ENCODE measurements around the gene ITGA1.

The ITGA1 gene

DNA sequence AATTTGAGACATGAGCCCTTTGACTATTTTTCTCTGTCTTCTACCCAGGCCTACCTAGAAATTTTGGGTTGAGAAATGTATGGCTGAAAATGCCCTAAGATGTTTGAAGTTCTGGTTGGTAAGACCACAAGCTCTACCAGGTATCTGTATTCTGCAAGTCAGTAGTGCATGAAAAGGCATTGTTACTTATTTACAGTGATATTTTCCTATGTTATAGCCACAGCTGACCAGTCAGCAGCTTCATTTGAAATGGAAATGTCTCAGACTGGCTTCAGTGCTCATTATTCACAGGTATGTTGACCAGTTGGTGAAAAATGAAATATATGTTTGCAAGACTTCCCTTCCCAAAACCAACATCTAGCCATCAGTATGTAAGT, 109.5 kb downstream of the ITGA1 start:
- DNase-seq (ENCODE audit: low read depth): no peak

DNA sequence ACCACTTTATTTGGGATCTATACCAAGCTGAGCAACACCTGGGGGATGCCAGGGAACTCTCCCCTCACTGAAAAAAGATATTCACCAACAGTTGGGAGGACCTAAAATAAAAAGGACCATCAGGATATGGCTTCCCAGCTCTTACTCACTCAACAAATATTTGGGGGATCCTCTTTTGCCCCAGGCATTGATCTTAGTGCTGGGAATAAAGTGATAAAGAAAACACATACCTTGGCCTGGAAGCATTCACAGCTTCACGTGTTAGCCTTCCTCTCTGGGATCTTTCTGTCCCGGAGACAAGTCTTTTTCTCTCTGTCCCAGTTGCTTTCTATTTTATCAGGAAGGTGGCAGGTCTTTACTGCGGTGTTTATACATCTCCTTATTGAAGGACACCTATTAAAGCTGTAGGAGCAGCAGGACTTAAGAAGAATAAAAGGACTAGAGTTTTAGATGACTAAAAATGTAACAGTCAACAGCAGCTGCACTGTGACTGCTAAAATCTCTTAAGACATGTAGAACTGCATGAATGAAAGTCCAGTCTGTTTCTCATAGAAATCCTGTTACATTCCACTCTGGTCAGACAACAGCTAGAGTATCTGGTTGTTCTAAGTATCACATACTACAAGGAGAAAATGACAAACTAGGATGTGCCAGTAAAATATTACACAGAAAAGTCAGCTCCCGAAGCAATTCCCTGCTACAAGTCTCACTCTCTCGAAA, 111.4 kb downstream of the ITGA1 start:
- DNase-seq (ENCODE audit: low read depth): no peak

DNA sequence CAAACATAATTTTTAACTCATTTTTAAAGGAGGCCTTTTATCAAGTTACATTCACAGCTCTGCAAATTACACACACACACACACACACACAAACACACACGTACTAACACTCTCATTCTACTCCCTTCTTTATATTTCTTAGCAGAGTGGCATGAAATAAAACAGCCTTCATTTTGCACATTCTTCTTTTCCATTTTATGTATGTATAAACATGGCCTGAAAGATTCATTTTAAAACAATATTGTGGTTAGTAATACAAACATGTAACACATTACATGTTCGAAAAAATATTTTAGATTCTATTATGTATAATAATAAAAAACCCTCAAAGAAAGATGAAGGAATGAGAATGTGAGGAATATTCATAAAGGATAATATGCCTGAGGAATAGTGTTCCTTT, 115.4 kb downstream of the ITGA1 start:
- DNase-seq (ENCODE audit: low read depth): no peak

DNA sequence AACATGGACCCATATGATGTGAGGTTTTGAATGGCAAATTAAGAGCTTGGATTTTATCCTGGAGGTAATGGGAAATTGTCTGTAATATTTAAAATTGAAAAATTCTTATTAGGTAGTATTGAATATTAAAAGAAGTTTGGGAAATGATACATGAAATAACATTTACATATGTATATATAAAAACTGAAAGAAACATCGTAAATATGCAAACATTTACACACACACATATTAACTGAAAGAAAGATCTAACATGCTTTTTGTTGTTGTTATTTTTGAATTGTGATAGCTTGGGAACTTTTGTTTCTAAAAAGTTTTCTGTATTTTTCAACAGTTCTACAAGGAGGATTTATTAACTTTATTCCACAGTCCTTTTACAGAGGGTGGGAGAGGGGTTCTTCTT, 118.6 kb downstream of the ITGA1 start:
- DNase-seq (ENCODE audit: low read depth): no peak

DNA sequence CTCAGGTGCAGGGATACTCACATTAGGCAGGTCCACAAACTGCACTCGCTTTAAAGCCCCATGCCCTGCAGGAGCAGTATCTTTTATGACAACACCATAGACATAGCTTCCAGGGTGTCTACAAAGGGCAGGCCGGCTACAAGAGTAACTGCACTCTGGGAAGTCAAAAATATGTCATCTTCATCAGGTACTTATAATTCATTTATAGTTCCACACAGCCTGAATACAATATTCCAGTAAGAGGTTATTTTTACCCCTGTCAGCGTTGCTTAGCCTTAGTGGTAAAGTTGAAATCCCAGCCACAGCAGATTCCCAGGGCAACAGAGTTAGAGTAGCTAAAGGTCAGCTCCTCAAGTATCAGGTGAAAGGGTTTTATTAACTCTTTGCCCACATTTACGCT, 119.1 kb downstream of the ITGA1 start:
- DNase-seq (ENCODE audit: low read depth): no peak

DNA sequence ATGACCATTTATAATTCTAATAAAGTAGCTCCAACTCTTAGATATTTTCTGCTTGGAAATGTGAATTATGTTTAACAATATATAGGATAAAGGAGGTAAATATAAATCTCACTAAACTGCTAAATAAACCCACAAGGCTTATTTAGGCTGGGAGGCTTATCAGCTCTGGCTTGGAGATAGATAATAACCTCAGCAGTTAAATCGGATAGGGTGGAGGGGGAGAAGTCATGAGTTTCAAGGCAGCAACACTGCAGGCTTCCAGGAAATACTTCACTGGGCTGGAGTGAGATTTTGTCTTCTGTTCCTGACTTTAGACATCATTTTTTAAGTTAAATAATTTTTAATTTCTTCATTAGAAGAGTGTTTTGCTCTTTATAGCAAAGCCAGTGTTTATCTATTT, 121.5 kb downstream of the ITGA1 start:
- no peak for DNase-seq (ENCODE audit: low read depth)

DNA sequence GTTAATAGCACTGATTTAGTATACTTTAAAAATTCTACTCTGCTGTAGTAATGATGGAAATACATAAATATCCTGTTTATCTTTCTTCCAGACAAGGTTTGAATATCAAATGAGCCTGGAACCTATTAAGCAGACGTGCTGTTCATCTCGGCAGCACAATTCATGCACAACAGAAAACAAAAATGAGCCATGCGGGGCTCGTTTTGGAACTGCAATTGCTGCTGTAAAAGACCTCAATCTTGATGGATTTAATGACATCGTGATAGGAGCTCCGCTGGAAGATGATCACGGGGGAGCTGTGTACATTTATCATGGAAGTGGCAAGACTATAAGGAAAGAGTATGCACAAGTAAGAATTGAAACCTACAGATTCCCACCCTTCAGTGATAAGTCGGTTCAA, 122.4 kb downstream of the ITGA1 start:
- no peak for DNase-seq (ENCODE audit: low read depth)

DNA sequence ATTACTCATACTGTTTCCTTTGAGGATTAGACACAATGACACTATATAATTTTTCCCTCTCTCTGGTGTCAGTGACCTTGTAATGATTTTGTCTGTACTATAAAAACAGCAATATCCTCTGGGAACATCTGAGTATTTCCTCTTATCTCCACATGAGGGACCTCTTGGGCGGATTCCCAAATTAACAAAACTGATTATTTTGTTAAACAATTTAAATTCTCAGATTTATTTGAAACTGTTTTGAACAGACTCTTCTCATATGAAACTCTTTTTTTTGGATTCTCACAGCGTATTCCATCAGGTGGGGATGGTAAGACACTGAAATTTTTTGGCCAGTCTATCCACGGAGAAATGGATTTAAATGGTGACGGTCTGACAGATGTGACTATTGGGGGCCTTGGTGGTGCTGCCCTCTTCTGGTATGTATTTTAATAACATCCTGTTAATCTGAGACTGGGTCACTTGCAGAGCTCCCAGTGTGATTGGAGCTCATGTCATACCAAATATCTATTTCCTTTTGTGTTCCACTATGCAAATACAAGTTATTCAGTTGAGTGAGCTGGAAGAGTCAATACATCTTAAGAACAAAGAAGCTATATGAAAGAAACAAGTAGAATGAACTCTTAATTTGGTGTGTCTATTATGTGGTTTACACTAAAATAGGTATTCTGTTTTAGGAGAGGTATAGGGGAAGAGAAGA, 127.6 kb downstream of the ITGA1 start:
- peak; percentile 66 for DNase-seq (ENCODE audit: low read depth)

DNA sequence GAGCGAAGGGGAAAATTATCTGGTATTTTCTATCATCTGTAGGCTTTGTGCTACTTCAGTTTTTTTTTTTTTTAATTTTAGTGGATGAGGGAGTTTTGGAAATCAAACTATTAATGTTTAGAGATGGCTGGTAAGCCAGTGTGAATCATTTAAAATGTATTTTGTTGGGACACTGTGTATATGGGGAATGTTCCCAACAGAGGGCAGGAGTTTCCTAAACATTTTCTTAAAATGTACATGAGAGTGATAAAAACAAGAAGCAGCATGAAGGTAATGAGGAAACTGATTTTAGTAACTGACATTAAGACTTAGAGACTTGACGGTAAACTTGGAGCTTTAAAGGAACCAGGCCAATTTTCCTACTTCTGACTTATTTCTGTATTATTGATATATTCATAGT, 133.2 kb downstream of the ITGA1 start:
- peak; percentile 4 for DNase-seq (ENCODE audit: low read depth)

DNA sequence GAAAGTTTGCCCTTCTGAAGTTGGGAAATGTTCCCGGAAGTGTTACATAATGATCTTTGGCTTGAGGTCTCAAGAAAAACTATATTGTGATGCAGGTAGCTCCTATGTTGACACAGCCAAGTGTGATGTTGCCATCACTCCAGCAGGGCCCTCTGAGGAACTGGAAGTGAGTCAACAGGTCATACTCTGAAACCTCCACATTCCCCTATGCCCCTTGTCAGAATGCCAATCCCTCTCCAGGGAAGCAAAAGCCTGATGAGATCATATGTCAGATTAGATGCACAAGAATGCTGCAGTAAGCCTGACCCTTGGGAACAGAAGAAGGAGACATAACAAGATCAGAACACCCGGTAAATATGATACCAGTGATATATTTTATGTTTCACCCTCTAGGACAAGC, 134.7 kb downstream of the ITGA1 start:
- peak; percentile 88 for DNase-seq (ENCODE audit: low read depth)

DNA sequence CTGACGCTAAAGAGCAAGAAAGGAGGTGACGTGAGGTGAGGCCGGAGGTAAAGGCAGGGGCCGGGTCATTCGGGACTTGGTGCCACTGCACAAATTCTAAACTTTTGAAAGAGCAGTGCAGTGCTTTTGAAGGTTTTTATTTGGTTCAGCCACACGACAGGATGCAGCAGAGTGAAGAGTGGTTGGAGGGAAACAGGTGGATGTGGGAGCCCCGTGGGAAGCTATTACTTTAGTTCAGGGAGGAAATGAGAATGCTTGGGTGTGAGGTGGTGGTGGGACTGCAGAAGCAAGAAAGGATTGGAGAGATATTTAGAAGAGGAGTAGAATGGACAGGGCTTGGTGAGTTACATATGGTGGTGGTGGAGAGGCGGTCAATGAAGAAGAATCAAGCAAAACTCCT, 136.7 kb downstream of the ITGA1 start:
- no peak for DNase-seq (ENCODE audit: low read depth)

DNA sequence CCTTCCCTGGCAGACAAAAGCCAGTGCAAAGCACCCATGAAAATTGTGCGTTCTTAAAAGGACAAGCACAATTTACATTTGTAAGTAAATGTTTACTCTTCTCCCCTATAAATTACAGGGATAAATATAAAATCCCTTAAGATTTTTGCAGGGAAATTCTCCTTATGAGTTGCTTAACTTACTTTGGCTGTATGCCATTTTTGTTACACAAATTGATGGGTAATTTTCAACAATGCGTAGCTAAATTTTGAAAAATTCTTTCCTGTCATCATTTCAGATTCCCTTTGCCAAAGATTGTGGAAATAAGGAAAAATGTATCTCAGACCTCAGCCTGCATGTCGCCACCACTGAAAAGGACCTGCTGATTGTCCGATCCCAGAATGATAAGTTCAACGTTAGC, 137.3 kb downstream of the ITGA1 start:
- peak; percentile 39 for DNase-seq (ENCODE audit: low read depth)

DNA sequence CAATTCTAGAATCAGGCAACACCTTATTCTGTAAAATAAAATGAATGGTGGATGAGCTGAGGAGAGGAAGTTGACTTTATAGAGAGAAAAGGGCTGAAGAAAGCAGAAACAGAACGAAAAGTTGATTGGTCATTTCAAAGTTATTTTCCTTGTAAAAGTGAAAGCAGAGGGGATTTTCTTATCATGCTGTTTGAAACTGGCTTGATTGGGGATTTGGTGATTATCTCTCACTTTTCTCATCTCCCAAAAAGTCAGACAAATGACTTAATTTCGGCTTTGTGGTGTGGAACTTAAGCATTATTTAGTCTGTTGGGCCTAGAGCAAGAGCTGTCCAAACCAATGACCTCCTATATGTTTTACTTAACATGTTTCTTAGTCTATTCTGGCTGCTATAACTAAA, 141.0 kb downstream of the ITGA1 start:
- no peak for DNase-seq (ENCODE audit: low read depth)

DNA sequence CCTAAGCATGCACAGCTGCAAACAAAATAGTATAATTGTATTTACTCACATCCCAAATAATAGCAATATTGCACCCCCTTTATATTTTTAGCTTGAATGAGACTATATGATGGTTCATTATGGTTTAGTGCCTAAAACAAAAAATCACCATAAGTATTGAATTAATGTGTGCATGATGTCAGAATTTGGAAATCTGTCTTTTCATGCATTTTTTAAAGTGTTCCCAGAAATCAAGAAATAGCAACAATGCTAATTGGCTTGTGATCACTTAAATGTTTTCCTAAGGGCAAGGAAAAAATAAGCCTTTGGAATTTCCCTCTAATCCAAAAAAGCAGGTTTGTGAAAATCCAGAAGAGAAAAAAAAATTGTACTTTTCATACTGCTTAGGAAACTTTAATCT, 150.5 kb downstream of the ITGA1 start:
- DNase-seq (ENCODE audit: low read depth): no peak

DNA sequence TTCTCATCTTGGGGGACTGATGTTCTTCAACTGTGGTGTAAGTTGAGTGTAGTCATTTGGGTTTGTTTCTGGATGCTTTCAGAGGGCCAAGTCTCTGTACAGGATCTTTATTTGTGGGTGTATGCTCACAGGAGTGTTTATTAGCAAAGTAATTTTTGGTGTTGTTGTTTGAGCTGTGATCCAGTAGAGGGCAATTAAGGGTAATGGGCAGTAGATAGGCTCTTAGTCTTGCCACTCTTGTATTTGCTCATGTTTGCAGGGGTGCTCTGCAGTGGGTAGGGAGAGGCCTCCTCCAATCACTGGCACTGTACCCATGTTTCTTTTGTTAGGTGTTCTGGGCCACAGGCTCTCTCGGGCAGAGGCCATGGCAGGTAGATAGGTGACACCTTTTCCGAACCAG, 155.6 kb downstream of the ITGA1 start:
- no peak for DNase-seq (ENCODE audit: low read depth)

DNA sequence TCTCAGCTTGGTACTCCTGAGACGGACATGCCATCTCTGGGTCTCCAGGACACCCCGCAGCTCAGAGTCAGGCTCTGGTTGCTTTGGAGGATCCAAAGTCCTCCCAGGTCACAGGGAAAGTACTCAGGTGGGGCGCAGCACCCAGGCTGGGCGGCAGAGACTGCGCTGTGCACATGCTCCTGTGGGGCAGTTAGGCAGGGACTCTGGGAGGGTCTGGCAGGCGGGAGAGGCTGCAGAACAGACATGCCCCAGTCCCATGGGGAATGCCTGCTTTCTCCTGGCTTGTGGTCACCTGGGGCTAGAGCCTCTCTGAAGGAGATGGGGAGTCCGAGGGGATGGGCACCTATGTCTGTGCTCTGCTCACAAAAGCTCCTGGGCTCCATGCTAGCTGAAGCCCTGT, 156.1 kb downstream of the ITGA1 start:
- no peak for DNase-seq (ENCODE audit: low read depth)

DNA sequence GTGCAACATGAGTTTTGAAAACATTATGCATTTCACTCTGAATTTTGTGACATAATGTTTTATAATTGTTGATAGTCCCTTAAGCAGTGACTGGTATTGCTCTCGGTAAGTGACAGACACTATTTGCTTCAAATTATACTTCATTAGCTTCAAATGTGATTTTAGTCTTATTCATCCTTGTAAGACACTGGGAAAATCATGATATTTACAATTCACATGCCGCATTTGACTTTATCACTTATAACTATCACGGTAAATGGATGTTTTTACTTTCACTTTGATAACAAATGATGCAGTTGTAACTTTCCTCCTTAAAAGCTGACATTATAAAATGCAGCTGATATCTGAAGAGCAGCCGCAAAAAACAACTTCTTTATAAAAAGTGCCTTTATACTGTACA, 157.3 kb downstream of the ITGA1 start:
- no peak for DNase-seq (ENCODE audit: low read depth)

DNA sequence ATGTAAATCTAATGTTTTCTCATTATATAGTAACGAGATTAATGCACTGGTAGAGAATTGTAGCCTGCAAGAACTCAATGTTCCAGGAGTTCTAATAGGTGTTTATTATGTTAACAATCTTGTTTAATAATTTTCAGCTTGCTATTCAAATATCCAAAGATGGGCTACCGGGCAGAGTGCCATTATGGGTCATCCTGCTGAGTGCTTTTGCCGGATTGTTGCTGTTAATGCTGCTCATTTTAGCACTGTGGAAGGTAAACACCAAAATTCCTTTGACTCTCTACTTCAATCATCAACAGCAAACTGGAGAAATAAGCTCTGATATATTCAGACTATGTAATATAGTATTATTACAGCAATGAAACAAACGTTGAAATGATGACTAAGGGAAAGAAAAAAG, 159.5 kb downstream of the ITGA1 start:
- peak; percentile 3 for DNase-seq (ENCODE audit: low read depth)

DNA sequence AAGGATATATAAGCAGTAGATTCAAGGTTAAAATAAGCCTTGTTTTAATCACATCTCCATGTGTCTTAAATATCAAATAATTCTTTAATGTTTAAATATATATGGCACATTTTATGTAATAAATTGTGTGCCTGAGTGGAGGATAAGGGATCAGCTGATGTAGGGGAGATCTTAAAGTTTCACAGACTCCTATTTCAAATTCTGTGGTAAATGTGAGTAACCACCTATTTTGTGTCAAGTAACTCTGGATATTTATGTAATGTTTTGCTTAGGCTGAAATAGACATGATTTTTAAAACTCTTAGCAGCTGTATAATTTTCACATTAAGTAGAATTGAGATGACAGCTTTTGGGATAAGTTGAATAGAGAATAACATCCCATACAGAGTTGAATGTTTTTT, 160.1 kb downstream of the ITGA1 start:
- DNase-seq (ENCODE audit: low read depth): no peak

DNA sequence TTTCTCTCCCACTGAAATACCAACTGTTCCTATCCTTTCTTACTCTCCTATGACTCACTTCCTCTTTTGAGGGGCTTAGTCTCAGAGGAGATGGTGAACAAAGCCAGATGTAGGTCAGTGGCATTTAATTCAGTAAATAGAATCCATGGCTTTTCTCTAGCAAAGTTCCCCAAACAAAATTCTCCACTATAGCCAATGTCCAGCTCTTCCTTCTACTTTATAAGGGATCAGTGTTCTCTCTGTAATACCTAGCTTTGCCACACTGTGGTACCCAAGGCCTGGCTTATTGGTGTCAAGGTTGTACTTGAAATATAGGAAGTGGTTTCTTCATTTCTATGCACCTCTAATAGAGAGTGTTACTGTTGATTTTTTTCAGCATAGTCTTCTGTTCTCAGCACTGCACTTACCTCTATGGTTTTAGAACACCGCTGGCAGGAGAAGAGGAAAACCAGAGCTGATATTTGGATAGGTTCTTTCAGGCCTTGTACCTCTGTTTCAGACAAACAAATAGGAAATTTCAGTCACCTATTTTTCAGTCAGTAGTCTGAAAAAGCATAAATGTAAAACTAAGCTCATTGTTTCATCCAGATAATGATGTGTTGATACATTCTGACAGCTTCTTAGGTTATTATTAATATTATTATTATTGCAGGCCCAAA, 160.8 kb downstream of the ITGA1 start:
- peak; percentile 76 for DNase-seq (ENCODE audit: low read depth)

DNA sequence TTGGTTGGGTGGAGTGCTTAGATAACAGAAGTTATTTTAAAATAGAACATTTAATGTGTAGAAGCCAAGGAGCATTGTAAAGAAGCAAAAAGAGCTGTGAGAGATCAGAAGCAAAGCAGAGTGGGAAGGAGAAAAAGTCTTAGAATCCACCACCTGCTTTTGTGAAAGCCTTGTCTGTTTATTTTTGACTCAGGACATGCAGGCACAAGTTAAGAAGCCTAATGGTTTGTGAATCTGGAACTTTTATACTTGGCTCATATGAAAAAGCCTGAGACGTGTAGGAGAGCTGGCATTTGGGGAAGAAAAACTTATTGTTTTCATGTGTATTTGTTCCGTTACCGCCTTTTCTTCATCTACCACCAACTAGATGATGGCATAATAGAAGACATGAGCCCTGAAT, 163.0 kb downstream of the ITGA1 start:
- no peak for DNase-seq (ENCODE audit: low read depth)

DNA sequence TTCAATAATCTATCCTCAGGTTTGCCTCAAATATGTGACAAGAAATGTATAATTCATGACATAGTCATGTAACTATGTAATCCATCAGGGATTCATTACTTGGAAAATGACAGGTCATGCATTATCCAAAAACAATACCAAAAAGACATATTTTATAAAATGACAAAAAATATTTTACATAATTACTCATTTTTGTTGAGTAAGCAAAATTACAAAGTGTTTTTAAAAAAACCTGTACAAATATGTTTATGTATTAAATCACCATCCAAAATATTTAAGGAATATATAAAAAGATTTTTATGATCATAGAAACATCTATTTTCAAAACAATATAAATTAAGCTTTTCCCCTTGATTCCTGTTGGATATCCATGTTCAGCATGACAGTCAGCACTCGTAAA, 164.8 kb downstream of the ITGA1 start:
- DNase-seq (ENCODE audit: low read depth): no peak

DNA sequence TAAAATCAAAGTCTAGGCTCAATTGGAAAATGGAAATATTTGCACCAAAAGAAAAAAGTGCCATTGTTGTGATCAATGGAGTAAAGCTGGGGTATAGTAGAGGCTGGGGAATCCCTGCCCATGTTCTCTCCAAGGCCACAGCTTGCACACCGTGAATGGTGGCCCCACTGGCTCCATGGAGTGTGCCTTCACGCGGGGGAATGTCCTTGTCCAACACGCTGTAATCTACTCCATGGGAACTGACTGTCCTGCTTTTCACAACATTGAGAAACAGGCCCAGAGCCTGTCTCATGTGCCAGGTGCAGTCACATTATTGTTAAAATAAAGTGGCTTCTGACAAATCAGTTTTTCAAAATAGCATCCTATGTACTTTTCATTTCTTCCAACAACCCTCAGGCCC, 168.3 kb downstream of the ITGA1 start:
- no peak for DNase-seq (ENCODE audit: low read depth)

All from fibroblast of gingiva (primary cell).